HepG2 (cell line): ENCODE measurements around the gene IQGAP2. TPM values are rescaled to one million over a fixed set of nuclear protein-coding genes. Genes with fewer than 3 reads are reported as not detected.
A peak's percentile ranks its signal among the peaks of the same experiment; 100 is the strongest.

Experiments used
- AHDC1 ChIP-seq: sonication (generic); formaldehyde crosslinking; IDR thresholded peaks from 2 replicates; pipeline ENCODE4 v1.5.1; 2020; ENCODE audit warnings: mild to moderate bottlenecking, missing genetic modification reagents, borderline replicate concordance
- ASH2L ChIP-seq: fragments of 300-600, 200-600 bp; sonication (generic); IDR thresholded peaks from 2 replicates; pipeline ENCODE4 v1.7.0; 2017; ENCODE audit warnings: low read depth, mild to moderate bottlenecking, moderate library complexity, mixed read lengths, low read length; ENCODE audit not compliant: insufficient read length
- CREM ChIP-seq, 2 experiments: sonication (generic) in 1 of 2; formaldehyde crosslinking in 1 of 2; IDR thresholded peaks; 2 replicates each; pipeline versions ENCODE4 v1.4.0 to v1.6.1; 2016 to 2020; ENCODE audit warnings: antibody characterized with exemption in 1 of 2, mild to moderate bottlenecking in 1 of 2, missing genetic modification reagents in 1 of 2
- FOXJ3 ChIP-seq: sonication (generic); formaldehyde crosslinking; IDR thresholded peaks from 2 replicates; pipeline ENCODE4 v1.4.0; 2020; ENCODE audit warnings: missing genetic modification reagents, mild to moderate bottlenecking, borderline replicate concordance
- HOXA5 ChIP-seq: sonication (generic); formaldehyde crosslinking; IDR thresholded peaks from 2 replicates; pipeline ENCODE4 v1.4.0; 2020; ENCODE audit warnings: missing genetic modification reagents
- KAT7 ChIP-seq: IDR thresholded peaks from 2 replicates; pipeline ENCODE4 v1.6.1; 2018; ENCODE audit warnings: borderline replicate concordance, missing compliant biosample characterization
- KAT8 ChIP-seq: IDR thresholded peaks from 2 replicates; pipeline ENCODE4 v1.6.1; 2016; ENCODE audit warnings: missing genetic modification reagents, missing compliant biosample characterization
- NR2F1 ChIP-seq, 2 experiments: fragments of 450-650 bp in 1 of 2; formaldehyde crosslinking in 1 of 2; IDR thresholded peaks; 2 replicates each; pipeline versions ENCODE4 v1.5.0 to v1.6.1; 2016 to 2020; ENCODE audit warnings: mild to moderate bottlenecking in 1 of 2, missing compliant biosample characterization in 1 of 2, missing genetic modification reagents in 1 of 2, moderate library complexity in 1 of 2
- PCBP2 ChIP-seq: fragments of 200-400 bp; formaldehyde crosslinking; optimal IDR thresholded peaks from 2 replicates; pipeline ENCODE3; 2018; ENCODE audit warnings: low read length, low read depth; ENCODE audit not compliant: poor library complexity, severe bottlenecking
- SALL1 ChIP-seq: sonication (generic); formaldehyde crosslinking; IDR thresholded peaks from 2 replicates; pipeline ENCODE4 v1.8.0; 2022; ENCODE audit warnings: mild to moderate bottlenecking, missing genetic modification reagents
- TAF15 ChIP-seq: fragments of 200-400 bp; formaldehyde crosslinking; IDR thresholded peaks from one replicate; pipeline ENCODE4 v1.6.1; 2018; ENCODE audit warnings: mild to moderate bottlenecking, low read depth, low read length; ENCODE audit not compliant: poor library complexity, severe bottlenecking
- TRIM24 ChIP-seq: sonication (generic); formaldehyde crosslinking; IDR thresholded peaks from 2 replicates; pipeline ENCODE4 v1.8.0; 2022; ENCODE audit warnings: mild to moderate bottlenecking, missing genetic modification reagents
- ZNF205 ChIP-seq: IDR thresholded peaks from 2 replicates; pipeline ENCODE4 v1.6.1; 2018; ENCODE audit warnings: missing biosample characterization, missing genetic modification reagents
- ZNF331 ChIP-seq: sonication (generic); formaldehyde crosslinking; IDR thresholded peaks from 2 replicates; pipeline ENCODE4 v1.4.0; 2020; ENCODE audit warnings: missing genetic modification reagents
- ZNF343 ChIP-seq: sonication (generic); formaldehyde crosslinking; IDR thresholded peaks from 2 replicates; pipeline ENCODE4 v1.4.0; 2020; ENCODE audit warnings: mild to moderate bottlenecking, missing genetic modification reagents
- ZNF432 ChIP-seq: sonication (generic); formaldehyde crosslinking; IDR thresholded peaks from 2 replicates; pipeline ENCODE4 v1.5.0; 2020; ENCODE audit warnings: missing genetic modification reagents, mild to moderate bottlenecking, borderline replicate concordance
- ZNF510 ChIP-seq: sonication (generic); formaldehyde crosslinking; IDR thresholded peaks from 2 replicates; pipeline ENCODE4 v1.4.0; 2020; ENCODE audit warnings: low read depth, mild to moderate bottlenecking, missing genetic modification reagents
- polyA plus RNA-seq, 8 experiments: library from polyadenylated mRNA; depleted of rRNA in 3 of 8; stranded (reverse) in 7 of 8; unstranded in 1 of 8; fragments of >200 nt; fragmentation: Illumina TruSeq in 4 of 8; extraction: Trizol in 4 of 8; gene quantifications; 2 replicates each; pipeline versions ENCODE4 v1.2.1 to v1.2.3, GENCODE V29; 2011 to 2016; ENCODE audit warnings: low read depth in 4 of 8, missing spikeins in 1 of 8, mixed read lengths in 1 of 8; ENCODE audit not compliant: insufficient read depth in 1 of 8
- total RNA-seq, 5 experiments: library from RNA; depleted of rRNA; stranded (reverse); fragments of >200 nt; fragmentation: Illumina TruSeq; extraction: Trizol; gene quantifications; 2 replicates each; pipeline ENCODE4 v1.2.3, GENCODE V29; 2016; ENCODE audit warnings: low read depth in 1 of 5
- TF ChIP-seq, protein P1 (sequence below): sonication (generic); formaldehyde crosslinking; conservative IDR thresholded peaks from 2 replicates; pipeline ENCODE4 v1.8.0; 2022; ENCODE audit warnings: low read depth, missing genetic modification reagents
- TF ChIP-seq, protein P2 (sequence below): sonication (generic); formaldehyde crosslinking; IDR thresholded peaks from 2 replicates; pipeline ENCODE4 v1.4.0; 2020; ENCODE audit warnings: missing genetic modification reagents
- TF ChIP-seq, protein P3 (sequence below): sonication (generic); formaldehyde crosslinking; IDR thresholded peaks from 2 replicates; pipeline ENCODE4 v1.4.0; 2020; ENCODE audit warnings: mild to moderate bottlenecking, missing genetic modification reagents

The IQGAP2 gene
- total and polyA plus RNA-seq, 2 of the 13 experiments (the other 11 are each of a cell fraction or from before 2014, with no cell fraction given) = 35.2 to 83.3 TPM

DNA sequence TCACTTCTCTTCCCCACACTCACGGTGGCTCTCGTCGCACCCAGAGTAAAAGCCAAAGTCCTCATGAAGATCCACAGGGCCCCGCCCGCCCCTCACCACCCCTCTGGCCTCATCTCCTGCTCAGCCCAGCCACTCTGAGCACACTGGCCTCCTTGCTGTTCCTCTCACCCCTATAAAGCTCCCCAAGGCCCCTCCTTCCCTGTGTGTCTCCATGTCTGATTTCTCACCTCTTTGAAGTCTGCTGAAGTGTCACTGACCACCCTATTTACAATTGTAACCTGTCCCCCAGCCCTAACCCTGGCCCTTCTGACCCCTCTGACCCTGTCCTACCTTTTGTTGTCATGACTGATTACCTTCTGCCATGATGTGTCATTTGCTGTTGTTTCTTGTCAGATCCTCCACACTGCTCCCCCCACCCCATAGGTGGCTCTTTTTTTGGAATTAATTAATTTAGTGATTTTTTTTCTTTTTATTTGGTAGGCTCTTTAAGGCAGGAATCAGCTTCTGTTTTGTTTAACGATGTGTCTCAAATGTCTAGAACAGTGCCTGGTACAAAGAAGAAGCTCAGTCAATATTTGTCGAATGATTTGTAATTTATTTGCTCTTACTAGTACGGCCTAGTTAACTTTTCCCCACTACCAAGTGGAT, 90.2 kb downstream of the IQGAP2 start (continued):
- TF ChIP-seq CREM (IDR thresholded peaks at IDR 0.05) (peak; percentile 63; the same call in 1 of the 2 replicates), CREM (CRISPR knock-in tag; IDR thresholded peaks at IDR 0.05) (no peak), KAT8 (CRISPR knock-in tag) (no peak), ZNF510 (CRISPR knock-in tag) (no peak), ZNF331 (CRISPR knock-in tag) (no peak), AHDC1 (peak; percentile 63; the same call in 1 of the 2 replicates), ASH2L (peak; percentile 69), ZNF205 (CRISPR knock-in tag) (no peak), HOXA5 (CRISPR knock-in tag) (0 out of 2 replicates have a peak, but pooled peaks have one; percentile 52), TRIM24 (CRISPR knock-in tag) (no peak), KAT7 (CRISPR knock-in tag) (0 out of 2 replicates have a peak, but pooled peaks have one; percentile 5), ZNF432 (CRISPR knock-in tag) (no peak), TAF15 (no peak), NR2F1 (CRISPR knock-in tag; IDR thresholded peaks at IDR 0.05) (peak; percentile 90 to 97), PCBP2 (no peak), SALL1 (peak; percentile 59), ZNF343 (no peak), FOXJ3 (CRISPR knock-in tag) (peak; percentile 45; the same call in 1 of the 2 replicates)
- TF ChIP-seq, protein P1, sequence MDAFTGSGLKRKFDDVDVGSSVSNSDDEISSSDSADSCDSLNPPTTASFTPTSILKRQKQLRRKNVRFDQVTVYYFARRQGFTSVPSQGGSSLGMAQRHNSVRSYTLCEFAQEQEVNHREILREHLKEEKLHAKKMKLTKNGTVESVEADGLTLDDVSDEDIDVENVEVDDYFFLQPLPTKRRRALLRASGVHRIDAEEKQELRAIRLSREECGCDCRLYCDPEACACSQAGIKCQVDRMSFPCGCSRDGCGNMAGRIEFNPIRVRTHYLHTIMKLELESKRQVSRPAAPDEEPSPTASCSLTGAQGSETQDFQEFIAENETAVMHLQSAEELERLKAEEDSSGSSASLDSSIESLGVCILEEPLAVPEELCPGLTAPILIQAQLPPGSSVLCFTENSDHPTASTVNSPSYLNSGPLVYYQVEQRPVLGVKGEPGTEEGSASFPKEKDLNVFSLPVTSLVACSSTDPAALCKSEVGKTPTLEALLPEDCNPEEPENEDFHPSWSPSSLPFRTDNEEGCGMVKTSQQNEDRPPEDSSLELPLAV (CRISPR knock-in tag) = no peak
- TF ChIP-seq, protein P2, sequence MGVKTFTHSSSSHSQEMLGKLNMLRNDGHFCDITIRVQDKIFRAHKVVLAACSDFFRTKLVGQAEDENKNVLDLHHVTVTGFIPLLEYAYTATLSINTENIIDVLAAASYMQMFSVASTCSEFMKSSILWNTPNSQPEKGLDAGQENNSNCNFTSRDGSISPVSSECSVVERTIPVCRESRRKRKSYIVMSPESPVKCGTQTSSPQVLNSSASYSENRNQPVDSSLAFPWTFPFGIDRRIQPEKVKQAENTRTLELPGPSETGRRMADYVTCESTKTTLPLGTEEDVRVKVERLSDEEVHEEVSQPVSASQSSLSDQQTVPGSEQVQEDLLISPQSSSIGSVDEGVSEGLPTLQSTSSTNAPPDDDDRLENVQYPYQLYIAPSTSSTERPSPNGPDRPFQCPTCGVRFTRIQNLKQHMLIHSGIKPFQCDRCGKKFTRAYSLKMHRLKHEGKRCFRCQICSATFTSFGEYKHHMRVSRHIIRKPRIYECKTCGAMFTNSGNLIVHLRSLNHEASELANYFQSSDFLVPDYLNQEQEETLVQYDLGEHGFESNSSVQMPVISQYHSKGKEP = no peak
- TF ChIP-seq, protein P3, sequence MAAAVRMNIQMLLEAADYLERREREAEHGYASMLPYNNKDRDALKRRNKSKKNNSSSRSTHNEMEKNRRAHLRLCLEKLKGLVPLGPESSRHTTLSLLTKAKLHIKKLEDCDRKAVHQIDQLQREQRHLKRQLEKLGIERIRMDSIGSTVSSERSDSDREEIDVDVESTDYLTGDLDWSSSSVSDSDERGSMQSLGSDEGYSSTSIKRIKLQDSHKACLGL (CRISPR knock-in tag) = no peak
